ENCODE results near the gene KCNT1. TPM values are rescaled to one million over a fixed set of nuclear protein-coding genes. Genes with fewer than 3 reads are reported as not detected.

Gene KCNT1
- total and polyA plus RNA-seq, 9 donors, result 3.2 to 13.1 (median 8.2) TPM

GRCh38 chr9:135687216-135687615 is 14.8 kb upstream of the KCNT1 start:
- peaks cover 7% of the 10 kb centered on the region for H3K27me3 ChIP-seq (ENCODE audit: control insufficient read depth, insufficient read depth, low read length)
- no peaks in the 10 kb centered on the region for H3K4me1 ChIP-seq (ENCODE audit: control insufficient read depth, insufficient read depth, low read length)
- H3K9me3 ChIP-seq (replicated peaks; ENCODE audit: control insufficient read depth, low read depth, low read length), result no peaks in the 10 kb centered on the region
- H3K27ac ChIP-seq (ENCODE audit: low read length), result no peak overlapping the region
- no peak overlapping the region for H3K4me3 ChIP-seq (ENCODE audit: low read length)
- H3K36me3 ChIP-seq (ENCODE audit: control insufficient read depth, insufficient read depth, low read length), result no peaks in the 10 kb centered on the region
- WGBS (ENCODE audit: insufficient coverage), result 91% methylated on average over 15 of the region's 15 CpGs
- no peak for DNase-seq

DNA sequence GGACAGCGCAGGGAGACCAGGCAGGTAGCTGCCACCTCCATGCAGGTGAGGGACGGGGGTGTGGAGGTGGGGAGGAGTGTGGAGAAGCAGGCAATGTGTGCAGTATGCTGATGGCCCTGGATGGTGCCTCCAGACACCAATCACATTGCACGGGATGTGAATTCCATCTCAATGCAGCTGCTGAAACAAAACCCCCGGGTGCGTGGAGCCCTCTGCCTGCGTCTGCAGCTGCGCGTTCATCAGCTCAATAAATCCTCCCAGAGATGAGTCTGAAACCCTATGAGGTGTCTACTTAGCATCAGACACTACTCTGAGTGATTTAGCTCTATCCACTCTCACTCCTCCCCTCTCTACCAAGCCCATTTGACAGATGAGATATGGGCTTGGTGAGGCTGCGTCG is 13.0 kb upstream of the KCNT1 start:
- Histone ChIP-seq H3K27ac (ENCODE audit: low read length) (no peak overlapping the region), H3K36me3 (ENCODE audit: control insufficient read depth, insufficient read depth, low read length) (no peaks in the 10 kb centered on the region), H3K9me3 (replicated peaks; ENCODE audit: control insufficient read depth, low read depth, low read length) (no peaks in the 10 kb centered on the region), H3K27me3 (ENCODE audit: control insufficient read depth, insufficient read depth, low read length) (peaks cover 5% of the 10 kb centered on the region), H3K4me3 (ENCODE audit: low read length) (no peak overlapping the region), H3K4me1 (ENCODE audit: control insufficient read depth, insufficient read depth, low read length) (no peaks in the 10 kb centered on the region)
- WGBS (ENCODE audit: insufficient coverage), result 58% methylated on average over 8 of the region's 10 CpGs
- no peak for DNase-seq

DNA sequence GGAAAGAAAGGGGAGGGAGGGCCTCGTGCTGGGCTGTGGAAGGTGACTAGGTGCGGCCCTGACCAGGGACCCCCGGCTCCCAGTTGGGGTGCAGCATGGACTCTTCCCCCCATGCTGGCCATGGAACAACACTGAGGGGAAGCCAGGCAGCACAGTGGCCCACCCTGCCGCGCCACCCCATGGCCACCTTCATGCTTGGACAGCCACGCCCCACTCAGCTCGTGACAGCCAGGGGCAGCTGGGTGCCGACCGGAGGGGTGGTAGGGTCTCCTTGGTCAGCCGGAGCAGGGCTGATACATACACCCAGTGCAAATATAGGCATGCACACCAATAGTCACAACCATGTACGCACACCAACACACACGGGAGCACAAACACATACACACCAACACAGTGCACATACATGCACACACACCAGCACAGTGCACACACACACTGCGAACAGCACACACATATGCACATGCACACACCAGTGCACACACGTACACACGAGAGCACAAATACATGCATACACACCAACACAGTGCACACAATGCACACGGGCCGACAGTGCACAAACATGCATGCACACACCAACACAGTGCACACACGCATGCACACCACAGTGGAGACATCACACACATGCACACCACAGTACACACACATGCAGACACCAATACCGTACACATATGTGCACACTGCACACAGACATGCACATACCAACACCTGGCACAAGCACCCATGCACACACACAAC is 11.0 kb upstream of the KCNT1 start:
- Histone ChIP-seq H3K4me1 (ENCODE audit: control insufficient read depth, insufficient read depth, low read length) (peaks cover 3% of the 10 kb centered on the region), H3K4me3 (ENCODE audit: low read length) (no peak overlapping the region), H3K27ac (ENCODE audit: low read length) (no peak overlapping the region), H3K9me3 (replicated peaks; ENCODE audit: control insufficient read depth, low read depth, low read length) (no peaks in the 10 kb centered on the region), H3K27me3 (ENCODE audit: control insufficient read depth, insufficient read depth, low read length) (peaks cover 2% of the 10 kb centered on the region), H3K36me3 (ENCODE audit: control insufficient read depth, insufficient read depth, low read length) (no peaks in the 10 kb centered on the region)
- DNase-seq, result no peak
- WGBS (ENCODE audit: insufficient coverage), result 85% methylated on average over 13 of the region's 19 CpGs

- 70% methylated on average over 8 of the region's 11 CpGs for WGBS (ENCODE audit: insufficient coverage)
- no peaks in the 10 kb centered on the region for H3K9me3 ChIP-seq (replicated peaks; ENCODE audit: control insufficient read depth, low read depth, low read length)
- no peak overlapping the region for H3K4me3 ChIP-seq (ENCODE audit: low read length)
- no peaks in the 10 kb centered on the region for H3K36me3 ChIP-seq (ENCODE audit: control insufficient read depth, insufficient read depth, low read length)
- no peak for DNase-seq
- peaks cover 3% of the 10 kb centered on the region for H3K4me1 ChIP-seq (ENCODE audit: control insufficient read depth, insufficient read depth, low read length)
- H3K27me3 ChIP-seq (ENCODE audit: control insufficient read depth, insufficient read depth, low read length), result peaks cover 2% of the 10 kb centered on the region
- no peak overlapping the region for H3K27ac ChIP-seq (ENCODE audit: low read length)
These were observed 9.6 kb upstream of the KCNT1 start for GRCh38 chr9:135692410-135692809.

- WGBS (ENCODE audit: insufficient coverage), result 77% methylated on average over 14 of the region's 16 CpGs
- DNase-seq, result no peak
- H3K36me3 ChIP-seq (ENCODE audit: control insufficient read depth, insufficient read depth, low read length), result no peaks in the 10 kb centered on the region
- no peak overlapping the region for H3K4me3 ChIP-seq (ENCODE audit: low read length)
- peaks cover 2% of the 10 kb centered on the region for H3K27me3 ChIP-seq (ENCODE audit: control insufficient read depth, insufficient read depth, low read length)
- H3K4me1 ChIP-seq (ENCODE audit: control insufficient read depth, insufficient read depth, low read length), result peaks cover 3% of the 10 kb centered on the region
- H3K27ac ChIP-seq (ENCODE audit: low read length), result no peak overlapping the region
- H3K9me3 ChIP-seq (replicated peaks; ENCODE audit: control insufficient read depth, low read depth, low read length), result no peaks in the 10 kb centered on the region
These were observed 8.7 kb upstream of the KCNT1 start for GRCh38 chr9:135693265-135693664.

- WGBS (ENCODE audit: insufficient coverage), result 78% methylated on average over 8 of the region's 11 CpGs
- no peak overlapping the region for H3K27ac ChIP-seq (ENCODE audit: low read length)
- H3K27me3 ChIP-seq (ENCODE audit: control insufficient read depth, insufficient read depth, low read length), result peaks cover 2% of the 10 kb centered on the region
- DNase-seq, result no peak
- H3K36me3 ChIP-seq (ENCODE audit: control insufficient read depth, insufficient read depth, low read length), result no peaks in the 10 kb centered on the region
- H3K4me3 ChIP-seq (ENCODE audit: low read length), result no peak overlapping the region
- H3K9me3 ChIP-seq (replicated peaks; ENCODE audit: control insufficient read depth, low read depth, low read length), result no peaks in the 10 kb centered on the region
- H3K4me1 ChIP-seq (ENCODE audit: control insufficient read depth, insufficient read depth, low read length), result peaks cover 3% of the 10 kb centered on the region
These were observed 8.2 kb upstream of the KCNT1 start for GRCh38 chr9:135693771-135694170.

DNA sequence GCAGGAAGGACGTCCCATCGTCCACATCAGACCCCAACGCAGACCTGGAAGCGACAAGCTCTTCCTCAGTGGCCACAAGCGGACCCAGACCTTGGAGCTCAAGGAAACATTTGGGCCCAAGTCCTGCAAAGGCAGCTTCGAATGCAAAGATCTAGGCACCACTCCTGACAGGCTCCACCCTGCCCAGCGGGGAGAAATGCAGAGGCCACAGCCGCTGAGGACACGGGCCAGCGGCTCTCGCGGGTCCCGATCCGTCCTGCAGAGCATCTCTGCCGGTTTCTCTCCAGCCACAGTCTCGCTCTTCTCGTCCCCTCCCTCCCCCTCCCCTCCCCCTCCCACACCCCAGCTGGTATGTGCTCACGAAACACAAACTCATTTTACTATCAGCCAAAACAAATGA is 7.6 kb upstream of the KCNT1 start:
- Histone ChIP-seq H3K36me3 (ENCODE audit: control insufficient read depth, insufficient read depth, low read length) (no peaks in the 10 kb centered on the region), H3K27ac (ENCODE audit: low read length) (no peak overlapping the region), H3K9me3 (replicated peaks; ENCODE audit: control insufficient read depth, low read depth, low read length) (no peaks in the 10 kb centered on the region), H3K4me3 (ENCODE audit: low read length) (no peak overlapping the region), H3K27me3 (ENCODE audit: control insufficient read depth, insufficient read depth, low read length) (no peaks in the 10 kb centered on the region), H3K4me1 (ENCODE audit: control insufficient read depth, insufficient read depth, low read length) (peaks cover 3% of the 10 kb centered on the region)
- WGBS (ENCODE audit: insufficient coverage), result 50% methylated on average over 15 of the region's 18 CpGs
- DNase-seq, result no peak

DNA sequence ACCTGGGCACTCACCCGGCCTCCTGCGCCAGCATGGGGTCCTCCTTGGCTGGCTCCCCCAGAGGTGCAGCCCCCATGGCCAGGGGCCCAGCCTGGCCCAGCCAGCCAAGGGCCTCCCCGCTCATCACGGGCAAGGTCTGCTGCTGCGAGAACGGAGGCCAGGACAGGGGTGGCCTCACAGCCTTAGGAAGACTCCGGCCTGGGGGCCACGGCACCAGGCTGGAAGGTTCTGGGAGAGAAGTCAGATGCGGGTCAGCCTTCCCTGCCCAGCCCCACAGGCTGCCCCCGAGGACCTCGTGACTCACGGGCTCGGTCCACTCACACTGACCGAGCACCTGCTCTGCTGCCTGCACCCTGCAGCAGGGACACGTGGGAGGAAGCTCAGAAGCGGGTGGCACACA is 6.9 kb upstream of the KCNT1 start:
- WGBS (ENCODE audit: insufficient coverage), result 85% methylated on average over 12 of the region's 16 CpGs
- no peak overlapping the region for H3K4me3 ChIP-seq (ENCODE audit: low read length)
- no peaks in the 10 kb centered on the region for H3K27me3 ChIP-seq (ENCODE audit: control insufficient read depth, insufficient read depth, low read length)
- no peak overlapping the region for H3K27ac ChIP-seq (ENCODE audit: low read length)
- no peak for DNase-seq
- no peaks in the 10 kb centered on the region for H3K36me3 ChIP-seq (ENCODE audit: control insufficient read depth, insufficient read depth, low read length)
- peaks cover 3% of the 10 kb centered on the region for H3K4me1 ChIP-seq (ENCODE audit: control insufficient read depth, insufficient read depth, low read length)
- H3K9me3 ChIP-seq (replicated peaks; ENCODE audit: control insufficient read depth, low read depth, low read length), result no peaks in the 10 kb centered on the region

DNA sequence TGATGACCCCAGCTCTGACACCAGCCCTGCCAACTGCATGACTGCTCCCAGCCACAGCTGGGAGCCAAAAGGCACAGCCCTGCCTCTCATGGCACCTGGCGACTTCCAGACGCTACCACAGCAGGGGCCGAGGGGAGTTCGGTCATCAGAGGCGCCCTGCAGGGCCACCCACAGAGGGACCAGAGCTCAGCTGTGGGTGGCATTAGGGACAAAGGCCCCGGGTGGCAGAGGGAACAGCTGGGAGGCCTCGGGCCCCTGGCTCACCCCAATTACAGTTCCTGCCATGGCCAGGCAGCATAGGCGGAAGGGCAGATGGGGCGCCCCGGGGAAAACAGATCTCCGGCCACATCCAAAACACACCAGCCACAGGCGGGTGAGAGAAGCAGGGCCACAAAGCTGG is 6.3 kb upstream of the KCNT1 start:
- DNase-seq, result no peak
- H3K9me3 ChIP-seq (replicated peaks; ENCODE audit: control insufficient read depth, low read depth, low read length), result no peaks in the 10 kb centered on the region
- H3K27me3 ChIP-seq (ENCODE audit: control insufficient read depth, insufficient read depth, low read length), result peaks cover 2% of the 10 kb centered on the region
- peaks cover 3% of the 10 kb centered on the region for H3K4me1 ChIP-seq (ENCODE audit: control insufficient read depth, insufficient read depth, low read length)
- no peak overlapping the region for H3K27ac ChIP-seq (ENCODE audit: low read length)
- H3K4me3 ChIP-seq (ENCODE audit: low read length), result no peak overlapping the region
- no peaks in the 10 kb centered on the region for H3K36me3 ChIP-seq (ENCODE audit: control insufficient read depth, insufficient read depth, low read length)
- WGBS (ENCODE audit: insufficient coverage), result 68% methylated on average over 7 of the region's 12 CpGs

- DNase-seq, result no peak
- H3K4me1 ChIP-seq (ENCODE audit: control insufficient read depth, insufficient read depth, low read length), result peaks cover 7% of the 10 kb centered on the region
- H3K9me3 ChIP-seq (replicated peaks; ENCODE audit: control insufficient read depth, low read depth, low read length), result no peaks in the 10 kb centered on the region
- 77% methylated on average over 9 of the region's 16 CpGs for WGBS (ENCODE audit: insufficient coverage)
- no peak overlapping the region for H3K27ac ChIP-seq (ENCODE audit: low read length)
- peaks cover 9% of the 10 kb centered on the region for H3K27me3 ChIP-seq (ENCODE audit: control insufficient read depth, insufficient read depth, low read length)
- no peaks in the 10 kb centered on the region for H3K36me3 ChIP-seq (ENCODE audit: control insufficient read depth, insufficient read depth, low read length)
- no peak overlapping the region for H3K4me3 ChIP-seq (ENCODE audit: low read length)
These were observed 5.5 kb upstream of the KCNT1 start for GRCh38 chr9:135696446-135696845.

DNA sequence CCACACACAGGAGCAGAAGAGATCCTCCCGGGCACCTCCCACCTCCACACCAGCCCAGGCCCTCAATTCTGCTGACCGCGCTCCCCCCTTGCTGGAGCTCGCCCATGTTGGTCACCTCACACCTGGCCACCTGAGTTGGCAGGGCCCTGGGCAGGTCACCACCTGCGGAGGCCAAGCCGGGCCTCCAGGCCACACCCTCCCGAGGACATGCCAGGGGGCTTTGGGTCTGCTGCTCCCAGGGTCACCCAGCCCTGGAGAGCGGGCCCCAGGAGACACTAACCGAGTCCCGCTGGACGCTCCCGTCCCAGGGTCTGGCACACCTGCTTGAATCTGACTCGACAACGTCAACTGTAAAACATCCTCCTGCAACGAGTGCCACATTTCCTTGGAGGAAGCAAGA is 4.8 kb upstream of the KCNT1 start:
- no peak for DNase-seq

More for the DNA sequence above, 4.8 kb upstream of the KCNT1 start:
- Histone ChIP-seq H3K27ac (ENCODE audit: low read length) (no peak overlapping the region), H3K9me3 (replicated peaks; ENCODE audit: control insufficient read depth, low read depth, low read length) (no peaks in the 10 kb centered on the region), H3K36me3 (ENCODE audit: control insufficient read depth, insufficient read depth, low read length) (no peaks in the 10 kb centered on the region), H3K4me3 (ENCODE audit: low read length) (no peak overlapping the region), H3K27me3 (ENCODE audit: control insufficient read depth, insufficient read depth, low read length) (peaks cover 12% of the 10 kb centered on the region), H3K4me1 (ENCODE audit: control insufficient read depth, insufficient read depth, low read length) (peaks cover 13% of the 10 kb centered on the region)
- 82% methylated on average over 7 of the region's 15 CpGs for WGBS (ENCODE audit: insufficient coverage)
